NOMO-1 treated with DMSO at 0.1 percent for 48 hours (cell line): ENCODE measurements around the gene PARVA.

Experiments used
- DNase-seq: peaks from one replicate; lab custom pipeline; 2025; ENCODE audit not compliant: unreplicated experiment; lab: John Stamatoyannopoulos, UW

The PARVA gene

GRCh38 chr11:12524865-12525264 lies 147.5 kb downstream of the PARVA start:
- no peak for DNase-seq

GRCh38 chr11:12525466-12526055 lies 148.2 kb downstream of the PARVA start:
- no peak for DNase-seq

GRCh38 chr11:12526789-12527188 lies 149.4 kb downstream of the PARVA start:
- DNase-seq, result no peak

- DNase-seq, result no peak
Observed at GRCh38 chr11:12528487-12528886, 151.1 kb downstream of the PARVA start.

- no peak for DNase-seq
Observed at GRCh38 chr11:12529041-12529440, 151.7 kb downstream of the PARVA start.

GRCh38 chr11:12529793-12530192 lies 152.4 kb downstream of the PARVA start:
- DNase-seq, result no peak

GRCh38 chr11:12531020-12531419 lies 153.6 kb downstream of the PARVA start:
- no peak for DNase-seq

DNA sequence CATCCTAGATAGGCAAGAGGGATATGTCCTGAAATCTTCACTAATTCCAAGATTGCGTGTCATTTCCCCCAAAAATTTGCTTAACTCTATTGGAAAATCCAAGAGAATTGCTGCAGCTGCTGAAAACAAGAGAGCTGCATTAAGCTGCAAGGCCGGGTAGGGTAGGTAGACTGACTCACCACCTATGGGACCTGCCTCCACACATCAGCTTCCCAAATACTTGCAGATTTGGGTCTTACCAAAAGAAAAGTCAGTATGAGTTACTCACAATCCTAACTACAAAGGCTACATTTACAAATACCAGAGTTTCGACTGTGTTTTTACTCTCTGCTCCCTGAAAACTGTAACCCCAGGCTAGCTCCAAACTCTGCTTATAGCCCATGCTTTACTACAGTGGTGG lies 154.3 kb downstream of the PARVA start:
- no peak for DNase-seq

DNA sequence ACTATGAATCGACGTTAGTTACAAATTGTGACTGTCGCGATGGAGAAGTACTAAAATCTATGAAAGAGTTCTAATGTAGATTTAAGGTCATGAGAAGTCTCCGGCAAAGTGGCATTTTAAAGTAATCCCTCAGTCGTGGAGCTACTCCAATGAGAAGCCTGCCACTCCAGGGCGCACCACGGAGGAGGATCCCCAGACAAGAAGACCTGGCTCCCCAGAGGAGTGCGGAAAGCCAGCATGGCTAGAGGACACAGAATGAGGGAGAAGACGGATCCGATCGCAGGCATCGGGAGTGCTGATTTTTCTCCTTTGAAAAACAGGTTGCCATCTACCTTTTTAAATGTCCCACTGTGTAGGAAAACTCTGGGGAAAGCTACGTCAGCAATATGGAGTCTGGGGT lies 155.2 kb downstream of the PARVA start:
- no peak for DNase-seq

- no peak for DNase-seq
Observed at GRCh38 chr11:12534549-12534948, 157.2 kb downstream of the PARVA start.

DNA sequence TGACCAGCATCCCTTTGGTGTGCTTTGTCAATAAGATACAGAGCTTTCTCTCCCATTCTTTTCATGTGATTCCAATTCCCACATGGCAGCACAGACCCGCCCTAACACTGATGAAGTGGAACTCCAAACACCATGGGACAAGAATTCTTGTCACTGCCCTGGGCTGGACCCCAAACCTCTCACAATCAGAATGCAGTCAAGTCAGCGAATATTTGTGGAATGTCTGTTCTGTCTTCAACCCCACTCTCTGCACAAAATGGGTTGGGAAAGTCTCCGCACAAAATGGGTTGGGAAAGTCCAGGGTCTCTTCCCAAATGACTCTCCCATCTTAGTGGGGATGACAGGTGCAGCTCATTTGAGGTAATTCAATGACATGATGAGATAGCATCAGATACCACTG lies 157.9 kb downstream of the PARVA start:
- no peak for DNase-seq

DNA sequence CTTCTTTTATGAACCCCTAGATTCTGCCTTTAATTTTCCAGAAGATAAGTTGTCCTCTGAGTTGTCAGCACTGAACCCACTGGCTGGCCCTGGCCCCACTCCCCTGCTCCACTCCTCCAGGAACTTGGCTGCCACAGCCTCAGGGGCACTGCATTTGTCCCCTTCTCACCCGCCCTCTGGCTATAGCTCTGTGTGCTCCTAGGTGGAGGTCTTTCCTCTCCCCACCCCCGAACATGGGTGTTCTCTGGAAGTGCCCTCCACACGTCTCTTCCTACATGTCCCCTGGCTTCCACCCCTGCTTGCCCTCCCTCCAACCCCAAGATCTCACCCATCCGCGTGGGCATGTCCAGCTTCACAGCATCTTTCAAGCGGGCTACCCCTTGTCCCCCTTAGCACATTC lies 159.2 kb downstream of the PARVA start:
- no peak for DNase-seq

DNA sequence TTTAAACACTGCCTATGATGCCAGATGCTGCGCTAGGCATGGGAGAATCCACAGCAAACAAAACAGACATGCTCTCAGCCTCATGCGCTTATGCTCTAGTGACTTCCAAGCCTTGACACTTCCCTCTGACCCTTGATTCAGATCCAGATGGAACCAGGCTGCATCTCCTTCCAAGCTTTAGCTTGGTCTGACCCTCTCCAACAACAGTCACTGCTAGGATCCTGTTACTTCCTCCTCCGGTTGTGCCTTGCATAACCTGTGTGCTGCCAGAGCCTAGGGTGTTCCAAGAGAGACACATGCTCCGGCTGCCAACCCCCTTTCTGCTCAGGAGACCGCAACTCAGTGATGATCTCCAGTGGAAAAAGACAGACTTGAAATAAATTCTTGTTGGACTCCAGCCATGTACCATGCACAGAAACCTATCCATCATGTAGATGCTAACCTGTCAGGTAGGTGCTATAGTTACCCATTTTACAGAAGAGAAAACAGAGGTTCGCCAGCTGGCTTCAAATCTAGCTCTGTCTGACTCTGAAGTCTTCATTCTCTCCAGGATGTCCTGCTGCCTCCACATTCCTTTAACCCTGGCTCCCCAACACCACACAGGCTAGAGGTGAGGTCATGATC lies 160.5 kb downstream of the PARVA start:
- no peak for DNase-seq

DNA sequence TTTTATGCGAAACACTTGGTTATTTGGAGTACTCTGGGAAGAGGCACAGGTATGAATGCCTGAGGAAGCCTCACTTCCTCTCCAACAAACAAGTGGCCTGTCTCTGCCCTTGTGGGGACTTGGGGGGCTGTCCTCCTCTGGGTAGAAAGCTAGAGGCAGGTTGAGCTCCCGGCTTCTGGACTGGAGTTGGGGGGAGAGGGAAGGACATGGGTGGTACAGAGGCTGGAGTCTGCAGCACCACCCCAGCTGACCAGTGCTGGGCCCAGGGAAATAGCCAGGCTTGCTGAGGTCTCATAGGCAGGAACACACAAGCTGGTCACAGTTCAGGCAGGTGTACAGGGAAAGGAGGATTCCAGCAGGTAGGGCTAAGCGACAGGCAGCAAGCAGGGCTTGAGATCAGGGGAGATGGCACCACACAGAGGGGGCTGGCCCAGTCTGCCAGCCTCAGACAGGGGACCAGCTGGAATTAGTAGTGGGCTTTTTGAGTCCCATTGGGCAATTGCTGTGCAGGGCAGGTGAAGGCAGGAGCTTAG lies 161.6 kb downstream of the PARVA start:
- DNase-seq, result no peak

- no peak for DNase-seq
Observed at GRCh38 chr11:12539572-12539971, 162.2 kb downstream of the PARVA start.

- DNase-seq, result no peak
Observed at GRCh38 chr11:12540075-12540680, 162.8 kb downstream of the PARVA start.

DNA sequence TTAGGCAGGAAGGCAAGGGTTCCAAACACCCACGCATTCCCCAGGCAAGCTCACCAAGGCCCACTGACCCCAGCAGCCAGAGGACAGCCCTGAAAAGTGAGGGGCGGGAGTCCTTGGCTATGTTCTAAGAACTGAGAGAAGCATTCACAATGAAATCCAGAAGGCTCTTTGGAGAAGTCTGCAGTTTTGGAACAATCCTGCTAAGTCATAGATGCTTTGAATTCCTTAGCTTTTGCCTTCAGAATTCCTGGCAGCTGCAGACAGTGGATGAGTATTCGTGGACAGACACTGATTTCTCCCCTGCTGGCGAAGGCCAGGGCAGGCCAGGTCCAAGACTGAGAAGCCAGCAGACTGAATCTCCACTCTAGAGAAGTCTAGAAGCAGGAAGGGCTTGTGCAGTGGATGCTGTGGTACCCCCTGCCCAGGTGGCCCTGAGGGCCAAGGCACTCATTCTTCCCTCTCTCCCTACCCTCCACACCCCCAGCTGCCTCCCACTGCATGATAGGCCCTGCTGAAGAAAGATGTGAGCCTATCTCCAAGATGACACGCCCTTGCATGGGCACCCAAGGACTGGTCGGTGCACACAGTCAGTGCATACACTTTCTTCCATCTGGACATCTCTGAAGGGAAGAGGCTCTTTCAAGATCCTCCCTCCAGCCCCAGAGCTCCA lies 163.7 kb downstream of the PARVA start:
- DNase-seq, result no peak

DNA sequence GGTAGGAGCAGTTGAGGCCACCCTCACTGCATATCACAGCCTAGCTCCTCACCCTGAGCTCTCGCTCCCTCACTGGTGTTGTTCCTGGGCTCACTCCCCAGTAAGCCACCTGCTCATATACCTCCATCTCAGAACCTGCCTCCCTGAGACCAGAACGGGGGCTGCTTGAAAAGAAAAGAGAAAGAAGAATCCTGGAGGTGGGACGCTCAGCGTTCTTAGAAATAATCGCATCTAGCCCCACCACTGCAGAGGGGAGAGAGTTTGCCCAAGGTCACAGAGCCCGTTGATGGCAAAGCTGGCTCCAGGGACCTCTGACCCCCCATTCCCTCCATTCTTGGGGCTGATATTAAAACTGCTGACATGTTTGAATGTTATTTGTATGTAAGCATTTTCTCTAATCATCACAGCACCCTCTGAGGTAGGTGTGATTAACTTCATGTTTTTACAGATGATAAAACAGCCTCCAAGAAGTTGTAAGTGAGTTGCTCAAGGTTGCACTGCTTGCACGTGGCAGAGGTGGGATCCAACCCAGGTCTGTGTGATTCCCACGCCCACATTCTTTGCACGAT lies 164.3 kb downstream of the PARVA start:
- no peak for DNase-seq

- no peak for DNase-seq
Observed at GRCh38 chr11:12542186-12542935, 165.0 kb downstream of the PARVA start.

GRCh38 chr11:12543596-12544415 lies 166.4 kb downstream of the PARVA start:
- no peak for DNase-seq
